NCI-H69 (cell line): ENCODE data around the gene SV2C.
"Not testable (repeated sequence)": the region's sequence is repeated elsewhere in the genome, so short reads cannot be mapped to it uniquely, and the experiment has no call there.

Source experiments
- DNase-seq: peaks from one replicate; lab custom pipeline; 2025; lab: John Stamatoyannopoulos, UW

The SV2C gene

DNA sequence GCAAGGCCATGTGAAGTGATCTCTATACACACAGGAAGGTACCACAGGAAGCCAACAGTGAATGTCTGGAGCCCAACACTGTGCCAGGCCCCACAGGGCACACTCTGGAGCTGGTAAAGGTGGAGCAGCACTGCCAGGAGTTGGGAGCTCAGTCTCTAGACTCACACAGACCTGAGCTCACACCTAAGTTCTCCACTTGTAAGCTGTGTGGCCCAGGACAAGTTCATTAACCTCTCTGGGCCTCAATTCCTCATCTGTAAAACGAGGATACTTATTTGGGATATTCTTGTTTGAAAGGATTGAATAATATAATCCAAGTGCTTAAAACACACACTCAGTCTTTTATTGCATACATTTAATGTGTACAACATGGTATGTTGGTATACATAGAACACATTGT, 259.3 kb downstream of the SV2C start:
- no peak for DNase-seq

DNA sequence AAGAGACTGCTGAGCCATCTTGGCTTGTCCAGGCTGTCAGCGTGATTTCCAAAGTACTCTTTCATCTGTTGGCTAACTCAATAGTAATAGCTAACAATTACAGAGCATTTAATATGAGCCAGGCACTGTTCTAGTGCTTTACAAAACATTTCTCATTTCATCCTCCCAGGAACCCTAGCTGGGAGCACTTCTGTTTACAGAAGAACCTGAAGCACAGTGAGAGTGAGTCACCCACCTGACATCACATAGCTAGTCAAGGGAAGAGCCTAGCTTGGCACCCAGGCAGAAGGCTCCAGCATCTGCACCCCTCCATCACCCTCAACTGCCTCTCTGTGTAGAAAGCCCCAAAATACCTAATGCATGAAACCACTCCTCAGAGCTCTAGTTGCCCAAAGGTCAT, 262.4 kb downstream of the SV2C start:
- no peak for DNase-seq

DNA sequence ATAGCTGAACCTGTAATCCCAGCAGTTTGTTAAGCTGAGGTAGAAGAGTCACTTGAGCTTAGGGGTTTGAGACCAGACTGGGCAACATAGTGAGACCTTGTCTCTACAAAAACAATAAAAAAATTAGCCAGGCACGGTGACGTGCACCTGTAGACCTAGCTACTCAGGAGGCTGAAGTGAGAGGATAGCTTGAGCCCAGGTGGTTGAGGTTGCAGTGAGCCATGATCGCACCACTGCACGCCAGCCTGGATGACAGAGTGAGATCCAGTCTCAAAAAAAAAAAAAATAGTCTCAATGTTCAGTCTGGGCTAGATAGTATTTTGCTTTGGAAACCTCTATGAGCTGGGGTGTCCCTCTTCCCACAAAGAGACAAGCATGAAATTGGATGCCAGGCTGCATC, 268.0 kb downstream of the SV2C start:
- no peak for DNase-seq

DNA sequence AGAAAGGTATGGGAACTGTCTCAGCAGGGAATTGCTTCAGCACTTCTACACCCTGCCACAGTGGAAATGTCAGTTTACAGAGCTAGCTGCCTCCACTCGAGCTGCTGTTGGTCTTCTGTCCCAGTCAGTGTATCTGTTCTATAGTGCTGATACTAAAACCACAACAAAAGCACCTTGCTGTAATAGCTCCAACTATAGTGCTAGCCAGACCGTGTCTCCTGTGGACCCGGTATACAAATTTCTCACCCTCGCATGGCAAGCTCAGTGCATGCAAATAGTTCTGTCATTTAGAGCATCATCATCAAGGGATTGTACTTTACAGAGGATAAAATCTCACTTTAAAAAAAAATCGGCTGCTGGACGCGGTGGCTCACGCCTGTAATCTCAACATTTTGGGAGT, 268.4 kb downstream of the SV2C start:
- no peak for DNase-seq

DNA sequence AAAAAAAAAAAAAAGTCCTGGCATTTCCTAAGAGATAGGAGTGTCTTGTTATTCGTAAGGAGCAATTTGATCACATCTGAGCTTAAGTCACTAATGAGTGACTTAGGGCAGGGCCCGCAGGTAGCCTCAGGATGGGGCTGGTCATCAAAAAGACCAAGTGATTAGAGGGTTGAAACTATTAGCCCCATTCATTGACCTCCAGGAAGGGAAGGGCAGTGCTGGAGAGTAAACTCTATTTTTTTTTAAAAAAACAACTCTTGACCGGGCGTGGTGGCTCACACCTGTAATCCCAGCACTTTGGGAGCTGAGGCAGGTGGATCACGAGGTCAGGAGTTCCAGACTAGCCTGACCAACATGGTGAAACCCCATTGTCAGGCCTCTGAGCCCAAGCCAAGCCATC, 273.7 kb downstream of the SV2C start:
- DNase-seq, result no peak

DNA sequence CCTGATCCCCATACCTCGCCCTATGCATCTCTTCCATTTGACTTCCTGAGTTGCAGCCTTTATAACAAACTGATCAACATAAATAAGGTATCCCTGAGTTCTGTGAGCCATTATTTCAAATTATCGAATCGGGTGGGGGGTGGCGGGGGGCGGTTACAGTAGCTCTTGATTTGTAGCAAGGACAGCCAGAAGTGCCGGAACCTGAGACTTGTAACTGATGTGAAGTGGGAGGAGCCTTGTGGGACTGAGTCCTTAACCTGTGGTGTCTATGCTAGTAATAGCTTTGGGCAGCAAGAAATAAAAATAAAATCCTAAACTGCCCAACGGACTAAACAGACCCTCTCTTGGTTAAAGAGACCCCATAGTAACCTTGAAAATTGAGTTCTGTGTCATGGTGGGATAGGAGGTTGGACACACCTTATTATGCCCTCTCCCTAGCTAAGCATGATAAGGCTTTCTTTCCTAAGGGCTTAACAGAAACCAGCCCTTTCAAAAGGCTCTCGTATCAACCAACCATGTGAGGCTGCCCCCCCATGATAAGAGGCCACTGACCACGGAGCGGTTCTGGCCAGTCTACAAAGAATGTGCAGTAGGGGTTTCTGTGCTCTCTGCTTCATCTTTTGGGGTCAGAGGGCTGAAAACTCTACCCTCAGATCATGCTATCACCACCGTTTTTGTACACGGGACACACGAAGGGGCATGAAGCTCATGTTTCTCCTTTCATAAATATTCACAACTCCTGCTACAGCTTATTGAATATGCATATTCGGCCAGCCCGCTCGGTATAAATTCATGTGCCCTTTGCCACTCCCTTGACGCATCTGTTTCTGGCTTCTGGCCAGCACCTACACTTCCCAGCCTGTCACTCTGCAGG, 280.4 kb downstream of the SV2C start:
- DNase-seq, result peak; percentile 9

DNA sequence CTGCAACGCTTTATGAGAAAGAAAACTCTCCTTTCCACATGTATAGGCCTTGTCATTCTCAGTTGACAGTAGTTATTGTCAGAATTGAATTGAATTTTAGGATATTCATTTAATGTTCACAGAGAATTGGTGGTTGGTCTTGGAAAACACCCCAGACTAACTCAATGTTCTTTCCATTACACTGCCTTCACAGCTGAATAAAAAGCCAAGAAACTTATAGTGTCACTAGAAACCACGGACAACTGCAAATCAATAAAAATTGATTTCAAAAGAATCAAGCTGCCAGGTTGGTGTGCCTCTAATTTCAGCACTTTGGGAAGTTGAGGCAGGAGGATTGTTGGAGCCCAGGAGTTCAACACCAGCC, 281.0 kb downstream of the SV2C start:
- no peak for DNase-seq

DNA sequence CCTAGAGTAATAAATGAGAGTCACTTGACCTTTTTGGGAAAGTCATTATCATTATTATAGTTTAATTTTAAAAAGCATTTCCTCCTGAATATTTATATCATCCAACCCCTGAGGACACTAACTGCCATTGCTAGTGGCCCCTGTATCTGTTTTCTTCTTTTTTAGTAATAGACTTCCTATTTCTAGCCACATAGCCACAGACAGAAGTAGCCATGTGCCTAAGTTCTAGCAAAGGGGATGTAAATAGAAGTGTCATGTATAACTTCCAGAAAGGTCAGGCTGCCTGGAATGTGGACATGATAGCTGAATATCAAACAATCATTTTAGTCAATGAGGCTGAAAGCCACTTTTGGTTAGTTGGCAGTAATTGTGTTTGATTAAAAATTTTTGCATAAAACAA, 282.4 kb downstream of the SV2C start:
- DNase-seq, result no peak

DNA sequence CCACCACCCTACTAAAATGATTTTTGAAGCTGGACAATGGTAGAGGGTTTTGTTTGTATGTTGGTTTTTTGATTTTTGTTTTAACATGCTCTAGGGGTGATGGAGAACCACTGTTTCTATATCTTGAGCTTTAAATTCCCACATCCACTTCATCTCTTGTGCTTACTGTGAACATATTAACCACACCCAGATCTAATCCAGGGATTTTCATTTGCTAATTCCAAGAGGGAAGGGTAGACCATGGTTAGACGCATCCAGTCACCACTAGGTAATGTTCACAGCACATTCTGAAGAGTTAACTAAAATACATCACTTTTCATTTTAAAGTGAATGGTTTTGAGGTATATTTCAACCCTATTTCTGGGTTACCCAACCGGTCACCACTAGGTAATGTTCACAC, 283.4 kb downstream of the SV2C start:
- DNase-seq, result no peak

DNA sequence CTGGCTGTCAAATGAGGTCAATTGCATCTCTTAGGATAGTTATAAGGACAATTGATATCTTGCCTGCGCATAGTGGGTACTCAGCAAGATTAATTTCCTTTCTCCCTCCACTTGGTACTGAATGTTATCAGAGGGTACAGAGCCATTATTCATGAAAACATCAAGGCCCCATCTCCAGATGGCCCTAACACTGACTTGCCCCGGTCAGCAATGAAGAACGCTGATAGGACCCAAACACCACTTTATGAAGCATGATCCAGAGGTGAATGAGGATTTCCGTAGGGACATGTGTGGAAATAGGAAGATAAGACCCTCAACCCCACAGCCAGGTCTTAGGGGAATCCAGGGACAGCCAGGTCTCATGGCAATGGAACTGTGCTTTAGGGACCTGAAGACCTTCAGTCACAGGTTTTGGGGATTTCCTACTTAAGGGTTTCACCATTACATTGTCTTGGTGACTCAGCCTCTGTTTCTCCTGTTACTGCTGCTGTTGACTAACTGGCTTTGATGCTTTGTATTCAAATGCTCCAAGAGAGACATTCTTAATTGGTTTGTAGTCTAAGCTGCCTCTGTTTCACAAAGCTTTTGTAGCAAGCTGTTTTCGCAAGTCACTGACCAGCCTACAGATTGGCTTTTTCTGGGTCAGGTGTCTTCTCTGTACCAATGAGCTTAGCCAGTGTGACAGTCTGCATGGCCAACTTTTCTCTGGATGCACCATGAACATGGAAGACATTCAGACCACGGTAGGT, 284.6 kb downstream of the SV2C start:
- DNase-seq, result no peak

DNA sequence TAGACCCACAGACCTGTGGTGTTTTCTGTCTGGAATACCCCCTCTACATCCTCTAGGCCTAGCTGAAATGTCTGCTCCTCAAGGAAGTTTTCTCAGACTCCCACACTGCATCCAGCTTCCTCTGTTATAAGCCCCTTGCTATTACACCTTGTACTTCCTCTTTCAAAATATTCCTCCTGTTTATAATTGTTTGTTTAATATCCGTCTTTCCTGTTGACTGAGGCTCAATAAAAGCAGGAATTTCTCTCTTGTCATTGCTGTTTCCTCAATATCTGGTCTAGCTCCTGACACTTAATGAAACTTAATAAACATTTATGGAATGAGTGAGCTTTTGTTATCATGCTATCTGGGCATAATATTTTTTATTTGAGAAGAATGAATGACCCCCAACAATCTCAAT, 285.8 kb downstream of the SV2C start:
- no peak for DNase-seq

DNA sequence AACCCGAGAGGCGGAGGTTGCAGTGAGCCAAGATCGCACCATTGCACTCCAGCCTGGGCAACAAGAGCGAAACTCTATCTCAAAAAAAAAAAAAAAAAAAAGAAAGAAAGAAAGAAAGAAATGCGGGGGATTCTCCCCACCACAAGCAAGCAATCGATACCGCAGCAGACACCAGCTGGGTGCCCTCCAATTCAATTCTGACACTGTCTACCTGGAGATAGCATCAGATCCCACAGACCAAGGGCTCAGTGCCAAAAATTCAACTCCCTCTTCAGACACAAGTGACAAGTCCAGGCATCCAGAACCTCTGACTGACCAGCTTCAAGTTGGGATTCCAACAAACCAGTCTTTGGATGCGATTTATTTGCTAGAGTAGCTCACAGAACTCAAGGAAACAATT, 286.5 kb downstream of the SV2C start:
- DNase-seq, result not testable (repeated sequence)

DNA sequence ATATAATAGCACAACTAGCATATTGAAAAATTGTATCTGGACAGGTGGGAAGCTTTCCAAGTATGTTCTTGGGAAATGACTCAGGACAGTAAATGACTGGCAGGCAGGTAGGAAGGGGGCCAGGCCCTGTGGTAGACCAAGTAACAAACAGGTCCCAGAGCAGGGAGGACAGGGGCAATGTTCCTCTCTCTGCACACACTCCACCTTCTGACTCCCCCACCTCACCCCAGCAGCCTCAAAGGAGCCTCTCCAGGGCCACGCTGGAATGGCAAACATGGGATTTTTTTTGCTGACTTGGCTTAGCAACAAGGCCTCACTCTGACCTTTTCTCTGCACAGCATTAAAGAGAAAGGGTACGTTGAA, 288.8 kb downstream of the SV2C start:
- DNase-seq, result no peak

DNA sequence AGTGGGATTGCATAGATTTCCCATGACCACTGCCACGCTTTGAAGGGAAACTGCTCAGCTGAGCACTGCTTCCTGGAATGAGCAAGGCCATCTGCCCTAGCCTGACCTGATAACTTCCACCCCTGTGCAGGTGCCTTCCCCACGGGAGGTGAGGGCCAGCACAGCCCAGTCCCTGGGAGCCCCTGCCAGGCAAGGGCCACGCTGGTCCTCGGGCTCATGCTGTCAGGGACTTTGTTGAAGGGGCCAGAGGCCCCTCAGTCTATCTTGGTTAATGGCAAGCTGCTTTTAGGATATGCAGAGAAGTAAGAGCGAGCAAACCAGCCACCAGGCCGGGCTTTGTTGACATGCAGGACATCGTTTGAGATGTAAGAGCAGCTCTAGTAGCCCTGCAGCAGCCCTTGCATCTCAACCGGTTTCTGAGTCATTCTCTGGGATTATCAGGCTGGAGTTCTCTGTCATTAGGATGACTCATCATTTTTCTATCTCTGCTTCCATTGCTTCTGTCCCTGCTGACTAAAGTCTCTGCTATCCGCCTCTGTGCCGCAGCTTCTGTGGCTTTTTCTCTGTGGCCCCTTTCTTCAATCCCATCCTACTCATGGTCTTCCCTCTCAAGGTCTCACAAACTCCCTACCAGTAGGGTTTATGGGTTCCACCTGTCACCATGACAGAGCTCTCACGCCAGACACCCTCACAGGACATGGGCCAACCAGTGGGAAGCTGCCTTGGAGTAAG, 289.3 kb downstream of the SV2C start:
- no peak for DNase-seq

DNA sequence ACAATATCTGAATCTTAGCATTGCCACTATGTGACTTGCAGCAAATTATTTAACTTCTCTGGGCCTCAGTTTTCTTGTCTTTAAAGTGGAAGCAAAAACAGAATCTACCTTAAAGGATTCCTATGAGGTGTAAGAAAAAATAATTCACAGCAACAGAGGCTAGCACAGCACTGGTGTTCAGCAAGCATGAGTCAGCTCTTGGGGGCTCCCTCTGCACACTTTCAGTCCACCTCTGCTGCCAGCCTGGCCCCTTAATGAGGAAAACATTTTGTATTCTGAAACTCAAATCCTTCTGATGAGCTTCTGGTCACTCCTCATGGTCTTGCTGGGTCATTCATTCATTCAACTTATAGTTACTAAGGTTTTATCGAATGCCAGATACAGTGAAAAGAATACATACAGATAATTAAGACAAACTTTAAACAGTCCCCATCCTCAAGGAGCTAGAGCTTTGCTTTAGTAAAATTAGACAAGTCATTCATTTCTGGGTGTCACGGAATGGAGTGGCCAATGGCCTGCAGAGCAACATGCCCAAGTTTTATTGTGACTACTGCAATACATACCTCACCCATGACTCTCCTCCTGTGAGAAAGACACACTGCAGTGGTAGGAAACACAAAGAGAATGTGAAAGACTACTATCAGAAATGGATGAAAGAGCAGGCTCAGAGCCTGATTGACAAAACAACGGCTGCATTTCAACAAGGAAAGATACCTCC, 293.1 kb downstream of the SV2C start:
- no peak for DNase-seq

DNA sequence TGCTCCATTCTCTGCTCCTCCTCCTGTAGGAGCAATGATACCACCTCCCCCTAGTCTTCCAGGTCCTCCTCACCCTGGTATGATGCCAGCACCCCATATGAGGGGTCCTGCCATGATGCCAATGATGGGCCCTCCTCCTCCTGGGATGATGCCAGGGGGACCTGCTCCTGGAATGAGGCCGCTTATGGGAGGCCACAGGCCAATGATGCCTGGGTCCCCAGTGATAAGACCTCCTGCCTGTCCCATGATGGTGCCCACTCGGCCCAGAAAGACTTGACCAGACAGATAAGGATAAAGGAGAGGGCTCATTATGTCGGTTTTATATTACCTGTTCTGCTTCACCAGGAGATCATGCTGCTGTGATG, 293.7 kb downstream of the SV2C start:
- DNase-seq, result no peak

DNA sequence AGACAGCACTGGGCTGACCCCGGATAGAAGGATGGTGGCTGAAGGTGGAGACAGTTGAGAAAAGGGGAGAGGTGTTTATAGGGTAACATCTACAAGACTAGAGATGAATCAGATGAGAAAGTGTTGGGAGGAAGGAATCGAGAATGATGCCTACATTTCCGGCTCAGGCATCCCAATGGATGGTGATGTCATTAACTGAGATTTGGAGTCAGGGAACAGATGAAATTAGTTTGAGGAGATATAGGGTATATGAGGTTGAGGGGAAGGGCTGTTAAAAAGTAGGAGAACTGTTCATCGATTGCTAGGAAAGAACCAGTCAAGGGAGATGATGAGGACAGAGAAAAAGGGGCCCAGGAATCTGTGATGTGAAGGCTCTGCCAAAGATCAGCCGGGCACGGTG, 295.2 kb downstream of the SV2C start:
- DNase-seq, result no peak

DNA sequence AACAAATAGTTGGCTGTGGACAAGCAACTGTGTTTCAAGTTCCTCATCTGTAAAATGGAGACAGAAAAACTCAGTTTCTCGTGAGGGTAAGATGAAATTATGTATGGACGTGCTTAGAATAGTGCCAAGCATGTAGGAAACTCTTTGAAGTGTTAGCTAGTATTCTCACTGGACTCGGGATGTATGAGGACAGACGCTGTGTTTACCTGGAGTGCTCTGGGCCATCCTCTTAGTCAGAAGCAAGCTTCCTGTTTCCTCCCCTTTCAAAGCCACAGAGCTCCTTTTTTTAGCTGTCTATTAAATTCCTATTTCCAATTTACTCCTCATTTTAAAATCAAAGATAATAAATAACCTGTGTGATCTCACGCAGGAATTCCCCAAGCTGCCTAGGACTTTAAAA, 296.1 kb downstream of the SV2C start:
- no peak for DNase-seq

DNA sequence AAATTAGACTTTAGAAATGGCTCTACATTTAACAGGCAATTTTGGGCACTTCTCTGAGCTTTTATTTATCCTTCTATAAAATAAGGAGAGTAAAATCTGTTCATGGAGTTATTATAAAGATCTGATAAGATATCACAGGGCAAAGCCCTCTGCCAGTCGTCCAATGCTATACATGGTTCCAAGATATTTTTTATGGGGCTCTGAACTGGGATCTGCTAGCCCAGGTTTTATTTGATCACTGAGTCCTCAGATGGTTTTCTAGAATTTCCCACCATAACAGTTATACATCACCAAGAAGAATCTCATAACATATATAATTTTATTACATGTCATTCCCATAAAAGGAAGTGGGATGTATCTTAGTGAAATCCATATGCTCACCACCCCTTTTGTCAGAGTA, 296.7 kb downstream of the SV2C start:
- no peak for DNase-seq

DNA sequence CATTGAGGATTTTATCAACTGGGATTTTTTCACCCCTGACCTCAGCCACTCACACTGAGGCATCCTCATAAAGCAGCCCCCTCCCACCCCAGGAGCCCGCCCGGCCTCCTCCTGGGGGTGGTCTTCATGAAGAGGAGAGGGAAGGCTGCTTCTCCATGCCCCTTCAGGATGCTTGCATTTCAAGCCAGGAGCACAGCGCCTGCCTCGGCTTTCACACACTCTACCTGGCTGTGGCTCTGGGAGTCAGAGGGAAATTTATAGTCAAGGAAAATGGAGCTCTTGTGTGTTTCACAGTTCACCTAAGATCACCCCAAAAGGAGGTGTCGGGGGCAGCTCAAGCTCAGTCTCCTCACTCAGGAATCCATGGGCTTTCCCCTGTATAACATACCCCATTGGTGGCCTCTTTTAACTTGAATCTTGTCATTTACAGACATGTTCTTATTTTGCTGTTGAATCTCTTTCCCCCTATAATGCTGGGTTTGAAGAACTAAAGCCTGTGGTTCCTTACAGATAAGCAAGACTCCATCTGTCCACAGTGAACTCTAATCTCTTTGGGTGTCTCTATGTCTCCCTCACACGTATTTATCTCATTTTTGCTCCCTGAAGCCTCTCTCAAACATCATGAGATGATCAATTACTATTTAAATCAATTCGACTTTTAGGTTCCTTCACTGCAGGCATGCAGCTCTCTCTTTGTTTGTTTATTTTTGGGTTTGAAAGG, 297.3 kb downstream of the SV2C start:
- no peak for DNase-seq

DNA sequence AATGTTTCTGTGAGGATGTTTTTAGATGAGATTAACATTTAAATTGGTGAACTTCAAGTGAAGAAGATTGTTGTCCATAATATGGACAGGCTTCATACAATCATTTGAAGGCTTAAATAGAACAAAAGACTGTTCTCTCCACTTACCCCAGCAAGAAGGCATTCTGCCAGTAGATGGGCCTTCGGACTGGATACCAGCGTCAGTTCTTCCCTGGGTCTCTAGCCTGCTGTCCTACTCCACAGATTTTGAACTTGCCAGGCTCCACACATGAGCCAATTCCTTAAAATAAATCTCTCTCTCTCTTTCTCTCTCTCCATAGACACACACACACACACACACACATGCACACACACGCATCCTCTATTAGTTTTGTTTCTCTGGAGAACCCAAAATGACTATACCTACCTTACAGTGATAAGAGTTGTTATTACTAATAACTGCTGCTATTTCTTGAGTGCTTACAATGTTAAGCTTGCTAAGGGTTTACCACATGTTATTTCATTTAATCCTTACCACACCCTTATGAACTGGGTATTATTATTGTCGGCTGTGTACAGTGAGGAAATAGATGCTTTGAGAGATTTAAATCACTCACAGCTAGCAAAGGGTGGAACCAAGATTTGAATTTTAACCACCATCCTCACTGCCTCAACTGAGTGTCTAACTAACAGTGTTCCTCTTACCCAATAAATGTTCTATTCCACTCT, 300.1 kb downstream of the SV2C start:
- no peak for DNase-seq
